ENCODE data around the gene NPAS3. TPM values are rescaled to one million over a fixed set of nuclear protein-coding genes. Genes with fewer than 3 reads are reported as not detected.

The NPAS3 gene
- total RNA-seq, 1 experiment from 2014 or later, result 0.35 TPM

GRCh38 chr14:33580841-33581240 lies 642.2 kb downstream of the NPAS3 start:
- Mint-ChIP-seq H3K9me3 (ENCODE audit: unreplicated experiment) (peaks cover 4% of the 10 kb centered on the region), H3K4me1 (ENCODE audit: insufficient read depth, unreplicated experiment) (no peaks in the 10 kb centered on the region), H3K36me3 (ENCODE audit: insufficient read depth, unreplicated experiment) (no peaks in the 10 kb centered on the region), H3K4me3 (ENCODE audit: unreplicated experiment) (no peak overlapping the region), H3K27ac (ENCODE audit: low read depth, unreplicated experiment) (no peak overlapping the region), H3K27me3 (ENCODE audit: insufficient read depth, unreplicated experiment) (no peaks in the 10 kb centered on the region)
- intact Hi-C loops (cut with micrococcal nuclease), result no loop called here
- POLR2A ChIA-PET, result no interaction called here
- no peak for DNase-seq (ENCODE audit: unreplicated experiment)
- BruUV-seq (replicated peaks), result no TSS peak
- CTCF ChIA-PET, result no interaction called here
- TF ChIP-seq, protein P1, sequence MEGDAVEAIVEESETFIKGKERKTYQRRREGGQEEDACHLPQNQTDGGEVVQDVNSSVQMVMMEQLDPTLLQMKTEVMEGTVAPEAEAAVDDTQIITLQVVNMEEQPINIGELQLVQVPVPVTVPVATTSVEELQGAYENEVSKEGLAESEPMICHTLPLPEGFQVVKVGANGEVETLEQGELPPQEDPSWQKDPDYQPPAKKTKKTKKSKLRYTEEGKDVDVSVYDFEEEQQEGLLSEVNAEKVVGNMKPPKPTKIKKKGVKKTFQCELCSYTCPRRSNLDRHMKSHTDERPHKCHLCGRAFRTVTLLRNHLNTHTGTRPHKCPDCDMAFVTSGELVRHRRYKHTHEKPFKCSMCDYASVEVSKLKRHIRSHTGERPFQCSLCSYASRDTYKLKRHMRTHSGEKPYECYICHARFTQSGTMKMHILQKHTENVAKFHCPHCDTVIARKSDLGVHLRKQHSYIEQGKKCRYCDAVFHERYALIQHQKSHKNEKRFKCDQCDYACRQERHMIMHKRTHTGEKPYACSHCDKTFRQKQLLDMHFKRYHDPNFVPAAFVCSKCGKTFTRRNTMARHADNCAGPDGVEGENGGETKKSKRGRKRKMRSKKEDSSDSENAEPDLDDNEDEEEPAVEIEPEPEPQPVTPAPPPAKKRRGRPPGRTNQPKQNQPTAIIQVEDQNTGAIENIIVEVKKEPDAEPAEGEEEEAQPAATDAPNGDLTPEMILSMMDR (IDR thresholded peaks at IDR 0.05; ENCODE audit: unreplicated experiment), result no peak

DNA sequence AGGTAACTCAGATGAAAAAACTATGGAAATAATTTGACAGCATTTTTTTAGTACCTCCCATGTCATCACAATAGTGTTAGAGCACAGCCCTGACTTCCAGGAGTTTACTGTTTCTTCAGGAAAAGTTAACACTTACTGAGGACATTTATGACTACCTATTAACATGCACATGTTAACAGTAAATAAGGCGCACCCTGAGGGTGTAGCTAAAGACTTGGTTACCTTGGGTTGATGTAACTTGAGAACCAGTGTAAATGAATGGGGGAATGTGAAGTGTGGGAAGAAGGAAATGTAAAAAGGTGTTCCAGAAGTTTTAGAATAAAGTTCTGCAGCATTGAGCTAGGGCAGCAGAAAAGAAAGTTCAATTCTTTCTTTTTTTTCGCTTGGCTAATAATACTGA lies 646.0 kb downstream of the NPAS3 start:
- Mint-ChIP-seq H3K27ac (ENCODE audit: low read depth, unreplicated experiment) (no peak overlapping the region), H3K4me1 (ENCODE audit: insufficient read depth, unreplicated experiment) (no peaks in the 10 kb centered on the region), H3K9me3 (ENCODE audit: unreplicated experiment) (peaks cover 4% of the 10 kb centered on the region), H3K27me3 (ENCODE audit: insufficient read depth, unreplicated experiment) (no peaks in the 10 kb centered on the region), H3K36me3 (ENCODE audit: insufficient read depth, unreplicated experiment) (no peaks in the 10 kb centered on the region), H3K4me3 (ENCODE audit: unreplicated experiment) (no peak overlapping the region)
- intact Hi-C loops (cut with micrococcal nuclease), result no loop called here
- CTCF ChIA-PET, result no interaction called here
- DNase-seq (ENCODE audit: unreplicated experiment), result no peak
- POLR2A ChIA-PET, result no interaction called here
- no TSS peak for BruUV-seq (replicated peaks)
- TF ChIP-seq, protein P1 (IDR thresholded peaks at IDR 0.05; ENCODE audit: unreplicated experiment), result no peak

DNA sequence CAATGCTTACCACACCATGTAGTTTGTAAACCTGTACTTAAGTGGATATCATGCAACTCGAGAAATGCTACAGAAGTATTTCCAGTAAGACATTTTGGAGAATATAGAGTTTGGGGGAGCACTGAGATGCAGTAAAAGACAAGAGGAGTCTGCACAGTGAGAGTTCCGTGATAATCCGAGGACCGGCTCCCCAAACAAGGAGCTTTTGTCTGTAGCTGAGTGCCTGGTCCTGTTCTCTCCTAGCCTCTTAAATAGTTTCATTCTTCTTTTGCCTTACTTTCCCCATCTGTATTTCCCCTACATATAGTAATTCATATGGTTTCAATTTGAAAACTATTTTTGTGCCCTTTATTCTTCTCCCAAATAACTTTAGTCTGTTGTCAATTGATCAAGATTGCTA lies 648.1 kb downstream of the NPAS3 start:
- H3K36me3 Mint-ChIP-seq (ENCODE audit: insufficient read depth, unreplicated experiment), result no peaks in the 10 kb centered on the region
- peaks cover 4% of the 10 kb centered on the region for H3K9me3 Mint-ChIP-seq (ENCODE audit: unreplicated experiment)
- BruUV-seq (replicated peaks), result no TSS peak
- POLR2A ChIA-PET, result no interaction called here
- intact Hi-C loops (cut with micrococcal nuclease), result no loop called here
- H3K4me1 Mint-ChIP-seq (ENCODE audit: insufficient read depth, unreplicated experiment), result peaks cover 6% of the 10 kb centered on the region
- no peak overlapping the region for H3K27ac Mint-ChIP-seq (ENCODE audit: low read depth, unreplicated experiment)
- TF ChIP-seq, protein P1 (IDR thresholded peaks at IDR 0.05; ENCODE audit: unreplicated experiment), result no peak
- DNase-seq (ENCODE audit: unreplicated experiment), result no peak
- H3K27me3 Mint-ChIP-seq (ENCODE audit: insufficient read depth, unreplicated experiment), result no peaks in the 10 kb centered on the region
- no peak overlapping the region for H3K4me3 Mint-ChIP-seq (ENCODE audit: unreplicated experiment)
- CTCF ChIA-PET, result no interaction called here

DNA sequence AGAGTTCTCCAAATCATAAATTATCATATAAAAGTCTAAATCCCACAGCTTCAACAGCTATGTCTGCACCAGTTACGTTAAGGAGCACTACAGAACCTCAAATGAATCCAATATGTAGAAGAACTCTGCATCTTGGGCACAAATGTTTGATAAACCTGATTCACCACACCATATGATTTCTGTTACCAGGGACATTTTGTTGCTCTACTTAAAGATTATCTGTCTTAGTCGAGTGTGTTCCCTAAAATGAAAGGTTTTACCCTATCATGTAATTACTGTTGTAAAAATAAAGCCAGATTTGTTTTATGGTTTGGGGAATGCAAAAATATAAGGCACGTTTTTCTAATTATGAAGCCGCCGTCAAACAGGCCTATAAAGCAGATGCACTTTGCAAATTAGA lies 649.1 kb downstream of the NPAS3 start:
- TF ChIP-seq, protein P1 (IDR thresholded peaks at IDR 0.05; ENCODE audit: unreplicated experiment), result no peak
- Mint-ChIP-seq H3K27ac (ENCODE audit: low read depth, unreplicated experiment) (no peak overlapping the region), H3K27me3 (ENCODE audit: insufficient read depth, unreplicated experiment) (no peaks in the 10 kb centered on the region), H3K9me3 (ENCODE audit: unreplicated experiment) (peaks cover 4% of the 10 kb centered on the region), H3K4me3 (ENCODE audit: unreplicated experiment) (no peak overlapping the region), H3K4me1 (ENCODE audit: insufficient read depth, unreplicated experiment) (peaks cover 12% of the 10 kb centered on the region), H3K36me3 (ENCODE audit: insufficient read depth, unreplicated experiment) (no peaks in the 10 kb centered on the region)
- DNase-seq (ENCODE audit: unreplicated experiment), result no peak
- BruUV-seq (replicated peaks), result no TSS peak
- intact Hi-C loops (cut with micrococcal nuclease), result loop anchor here (2.0 kb wide), 1 partner anchor 19 kb away; no protein-coding TSS in a partner anchor
- ChIA-PET CTCF (no interaction called here), POLR2A (interaction anchor here (0.5 to 2.6 kb wide), 2 partner anchors 12 to 458 kb away, joined by 3 to 7 read pairs; no protein-coding TSS in a partner anchor)
